ENCODE measurements around the gene CMBL. TPM values are rescaled to one million over a fixed set of nuclear protein-coding genes. Genes with fewer than 3 reads are reported as not detected.
A peak's percentile ranks its signal among the peaks of the same experiment; 100 is the strongest.

CMBL gene
- total and polyA plus RNA-seq, 2 of the 13 experiments (the other 11 are each of a cell fraction or from before 2014, with no cell fraction given) = 11.5 to 17.0 TPM

DNA sequence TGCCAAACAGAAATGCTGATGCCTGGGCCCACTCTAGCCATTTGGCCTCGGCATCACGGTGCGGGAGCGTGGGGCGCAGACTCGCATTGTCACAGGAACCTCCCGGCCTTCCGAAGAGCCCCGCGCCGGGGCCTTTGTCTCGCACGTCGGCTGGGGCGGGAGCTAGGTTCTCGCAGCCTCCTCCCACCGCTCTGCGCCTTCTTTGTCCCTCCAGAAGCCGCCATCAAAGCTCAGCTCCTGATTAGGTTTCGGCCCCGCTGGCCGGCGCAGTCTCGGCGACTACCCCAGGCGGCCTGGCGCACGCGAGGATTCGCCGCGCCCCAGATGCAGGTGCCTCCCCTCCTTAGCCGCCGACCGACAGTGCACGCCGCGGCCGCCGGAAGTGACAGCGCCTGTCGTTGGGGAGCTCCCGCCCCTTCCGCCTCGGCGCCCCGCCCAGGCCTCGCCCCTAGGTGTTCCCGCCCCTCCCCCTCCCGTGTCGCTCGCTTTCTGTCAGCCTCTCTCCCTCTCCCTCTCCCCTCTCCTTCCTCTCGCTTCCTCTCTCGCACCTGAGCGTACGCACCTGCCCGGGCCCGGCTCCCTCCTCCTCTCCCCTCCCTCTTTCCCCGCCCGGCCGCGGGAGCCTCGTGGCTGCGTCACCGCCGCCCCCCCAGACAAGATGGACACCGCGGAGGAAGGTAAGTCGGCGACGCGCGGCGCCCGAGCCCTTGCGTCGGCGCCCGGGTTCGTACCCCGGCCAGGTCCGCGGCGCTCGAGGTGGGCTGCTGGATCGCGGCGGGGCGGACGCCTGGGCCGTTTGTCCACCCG is 45.7 kb upstream of the CMBL start, which contains the start of gene MARCHF6 (continued):
- TF ChIP-seq, protein P1, sequence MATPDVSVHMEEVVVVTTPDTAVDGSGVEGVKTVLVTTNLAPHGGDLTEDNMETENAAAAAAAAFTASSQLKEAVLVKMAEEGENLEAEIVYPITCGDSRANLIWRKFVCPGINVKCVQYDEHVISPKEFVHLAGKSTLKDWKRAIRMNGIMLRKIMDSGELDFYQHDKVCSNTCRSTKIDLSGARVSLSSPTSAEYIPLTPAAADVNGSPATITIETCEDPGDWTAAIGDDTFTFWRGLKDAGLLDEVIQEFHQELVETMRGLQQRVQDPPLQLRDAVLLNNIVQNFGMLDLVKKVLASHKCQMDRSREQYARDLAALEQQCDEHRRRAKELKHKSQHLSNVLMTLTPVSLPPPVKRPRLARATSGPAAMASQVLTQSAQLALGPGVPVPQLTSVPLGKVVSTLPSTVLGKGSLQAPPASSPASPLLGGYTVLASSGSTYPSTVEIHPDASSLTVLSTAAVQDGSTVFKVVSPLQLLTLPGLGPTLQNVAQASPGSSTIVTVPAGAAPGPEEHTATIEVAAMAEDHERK (CRISPR knock-in tag; IDR thresholded peaks at IDR 0.05; ENCODE audit: low read depth) = peak; percentile 5; the same call in 1 of the 2 replicates
- TF ChIP-seq ZNF234 (CRISPR knock-in tag; conservative IDR thresholded peaks at IDR 0.05) (peak; percentile 78), POLR2AphosphoS2 (IDR thresholded peaks at IDR 0.05; ENCODE audit: low read depth, low read length) (0 out of 2 replicates have a peak, but pooled peaks have one; percentile 42), ZNF841 (CRISPR knock-in tag; IDR thresholded peaks at IDR 0.05; ENCODE audit: borderline replicate concordance) (no peak), ZNF343 (CRISPR knock-in tag; IDR thresholded peaks at IDR 0.05) (peak; percentile 71; the same call in 1 of the 2 replicates), ZNF773 (CRISPR knock-in tag; IDR thresholded peaks at IDR 0.05; ENCODE audit: borderline replicate concordance) (peak; percentile 90; the same call in 1 of the 2 replicates), MTF2 (CRISPR knock-in tag; IDR thresholded peaks at IDR 0.05; ENCODE audit: borderline replicate concordance) (no peak), MEIS2 (CRISPR knock-in tag; IDR thresholded peaks at IDR 0.05) (peak; percentile 76; the same call in 1 of the 2 replicates), NR2F6 (IDR thresholded peaks at IDR 0.05) (no peak), NR2F6 (CRISPR knock-in tag; IDR thresholded peaks at IDR 0.05) (peak; percentile 45; the same call in 1 of the 2 replicates), ZFY (CRISPR knock-in tag; IDR thresholded peaks at IDR 0.05) (peak; percentile 96), AGO1 (IDR thresholded peaks at IDR 0.05; ENCODE audit: low read depth, low read length, poor library complexity, severe bottlenecking) (peak; percentile 76), HNF4G (IDR thresholded peaks at IDR 0.05; ENCODE audit: borderline replicate concordance, low read depth, low read length) (0 out of 2 replicates have a peak, but pooled peaks have one; percentile 12), HNF4G (CRISPR knock-in tag; IDR thresholded peaks at IDR 0.05; ENCODE audit: borderline replicate concordance, low read depth) (no peak), PHF5A (CRISPR knock-in tag; IDR thresholded peaks at IDR 0.05; ENCODE audit: low read depth, unreplicated experiment) (peak; percentile 33), SALL1 (CRISPR knock-in tag; IDR thresholded peaks at IDR 0.05) (peak; percentile 81), REL (CRISPR knock-in tag; conservative IDR thresholded peaks at IDR 0.05) (0 out of 2 replicates have a peak, but pooled peaks have one; percentile 85)
- TF ChIP-seq, protein P2, sequence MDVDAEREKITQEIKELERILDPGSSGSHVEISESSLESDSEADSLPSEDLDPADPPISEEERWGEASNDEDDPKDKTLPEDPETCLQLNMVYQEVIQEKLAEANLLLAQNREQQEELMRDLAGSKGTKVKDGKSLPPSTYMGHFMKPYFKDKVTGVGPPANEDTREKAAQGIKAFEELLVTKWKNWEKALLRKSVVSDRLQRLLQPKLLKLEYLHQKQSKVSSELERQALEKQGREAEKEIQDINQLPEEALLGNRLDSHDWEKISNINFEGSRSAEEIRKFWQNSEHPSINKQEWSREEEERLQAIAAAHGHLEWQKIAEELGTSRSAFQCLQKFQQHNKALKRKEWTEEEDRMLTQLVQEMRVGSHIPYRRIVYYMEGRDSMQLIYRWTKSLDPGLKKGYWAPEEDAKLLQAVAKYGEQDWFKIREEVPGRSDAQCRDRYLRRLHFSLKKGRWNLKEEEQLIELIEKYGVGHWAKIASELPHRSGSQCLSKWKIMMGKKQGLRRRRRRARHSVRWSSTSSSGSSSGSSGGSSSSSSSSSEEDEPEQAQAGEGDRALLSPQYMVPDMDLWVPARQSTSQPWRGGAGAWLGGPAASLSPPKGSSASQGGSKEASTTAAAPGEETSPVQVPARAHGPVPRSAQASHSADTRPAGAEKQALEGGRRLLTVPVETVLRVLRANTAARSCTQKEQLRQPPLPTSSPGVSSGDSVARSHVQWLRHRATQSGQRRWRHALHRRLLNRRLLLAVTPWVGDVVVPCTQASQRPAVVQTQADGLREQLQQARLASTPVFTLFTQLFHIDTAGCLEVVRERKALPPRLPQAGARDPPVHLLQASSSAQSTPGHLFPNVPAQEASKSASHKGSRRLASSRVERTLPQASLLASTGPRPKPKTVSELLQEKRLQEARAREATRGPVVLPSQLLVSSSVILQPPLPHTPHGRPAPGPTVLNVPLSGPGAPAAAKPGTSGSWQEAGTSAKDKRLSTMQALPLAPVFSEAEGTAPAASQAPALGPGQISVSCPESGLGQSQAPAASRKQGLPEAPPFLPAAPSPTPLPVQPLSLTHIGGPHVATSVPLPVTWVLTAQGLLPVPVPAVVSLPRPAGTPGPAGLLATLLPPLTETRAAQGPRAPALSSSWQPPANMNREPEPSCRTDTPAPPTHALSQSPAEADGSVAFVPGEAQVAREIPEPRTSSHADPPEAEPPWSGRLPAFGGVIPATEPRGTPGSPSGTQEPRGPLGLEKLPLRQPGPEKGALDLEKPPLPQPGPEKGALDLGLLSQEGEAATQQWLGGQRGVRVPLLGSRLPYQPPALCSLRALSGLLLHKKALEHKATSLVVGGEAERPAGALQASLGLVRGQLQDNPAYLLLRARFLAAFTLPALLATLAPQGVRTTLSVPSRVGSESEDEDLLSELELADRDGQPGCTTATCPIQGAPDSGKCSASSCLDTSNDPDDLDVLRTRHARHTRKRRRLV (CRISPR knock-in tag; IDR thresholded peaks at IDR 0.05) = peak; percentile 92
- TF ChIP-seq, protein P3, sequence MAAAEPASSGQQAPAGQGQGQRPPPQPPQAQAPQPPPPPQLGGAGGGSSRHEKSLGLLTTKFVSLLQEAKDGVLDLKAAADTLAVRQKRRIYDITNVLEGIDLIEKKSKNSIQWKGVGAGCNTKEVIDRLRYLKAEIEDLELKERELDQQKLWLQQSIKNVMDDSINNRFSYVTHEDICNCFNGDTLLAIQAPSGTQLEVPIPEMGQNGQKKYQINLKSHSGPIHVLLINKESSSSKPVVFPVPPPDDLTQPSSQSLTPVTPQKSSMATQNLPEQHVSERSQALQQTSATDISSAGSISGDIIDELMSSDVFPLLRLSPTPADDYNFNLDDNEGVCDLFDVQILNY (CRISPR knock-in tag; conservative IDR thresholded peaks at IDR 0.05) = no peak
- TF ChIP-seq, protein P4, sequence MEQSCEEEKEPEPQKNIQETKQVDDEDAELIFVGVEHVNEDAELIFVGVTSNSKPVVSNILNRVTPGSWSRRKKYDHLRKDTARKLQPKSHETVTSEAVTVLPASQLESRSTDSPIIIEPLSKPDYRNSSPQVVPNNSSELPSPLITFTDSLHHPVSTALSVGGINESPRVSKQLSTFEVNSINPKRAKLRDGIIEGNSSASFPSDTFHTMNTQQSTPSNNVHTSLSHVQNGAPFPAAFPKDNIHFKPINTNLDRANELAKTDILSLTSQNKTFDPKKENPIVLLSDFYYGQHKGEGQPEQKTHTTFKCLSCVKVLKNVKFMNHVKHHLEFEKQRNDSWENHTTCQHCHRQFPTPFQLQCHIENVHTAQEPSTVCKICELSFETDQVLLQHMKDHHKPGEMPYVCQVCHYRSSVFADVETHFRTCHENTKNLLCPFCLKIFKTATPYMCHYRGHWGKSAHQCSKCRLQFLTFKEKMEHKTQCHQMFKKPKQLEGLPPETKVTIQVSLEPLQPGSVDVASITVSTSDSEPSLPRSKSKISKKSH (CRISPR knock-in tag; IDR thresholded peaks at IDR 0.05; ENCODE audit: borderline replicate concordance) = peak; percentile 85; the same call in 1 of the 2 replicates

All from HepG2 (cell line).